ENCODE results near the gene ADORA1. TPM values are rescaled to one million over a fixed set of nuclear protein-coding genes. Genes with fewer than 3 reads are reported as not detected.

Gene ADORA1
- total and polyA plus RNA-seq, 2 donors (not counting 1 experiment from before 2014, with no cell fraction given): not detected

DNA sequence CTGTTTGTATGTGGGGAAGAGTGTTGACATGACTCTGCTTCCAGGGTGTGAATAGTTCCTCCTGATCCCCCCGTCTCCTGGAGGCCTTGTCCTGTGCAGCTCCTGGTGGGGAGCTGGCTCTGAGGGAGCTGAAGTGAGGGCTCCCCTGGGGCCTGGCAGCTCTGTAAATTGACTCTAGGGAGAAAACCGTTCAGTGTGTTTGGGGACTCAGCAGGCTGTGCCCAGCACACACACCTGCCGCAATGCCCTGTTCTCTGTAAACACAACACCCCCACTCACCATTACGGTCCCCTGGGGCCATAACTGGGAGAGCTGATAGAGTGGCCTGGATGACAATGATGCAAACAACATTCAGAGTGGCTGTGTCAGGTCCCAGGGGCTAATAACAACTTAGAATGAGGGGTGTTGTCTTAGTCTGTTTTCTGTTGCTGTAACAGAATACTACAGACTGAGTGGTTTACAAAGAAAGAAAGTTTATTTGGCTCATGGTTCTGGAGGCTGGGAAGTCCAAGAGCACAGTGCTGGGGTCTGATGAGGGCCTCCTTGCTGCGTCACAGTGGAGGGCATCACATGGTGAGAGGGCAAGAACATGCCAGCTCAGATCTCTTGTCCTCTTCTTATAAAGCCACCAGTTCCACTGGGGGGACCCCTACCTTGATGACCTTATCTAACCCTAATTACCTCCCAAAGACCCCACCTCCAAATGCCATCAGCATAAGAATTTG is 15.3 kb downstream of the ADORA1 start:
- H3K4me1 ChIP-seq (ENCODE audit: control insufficient read depth in 2 of 2, insufficient read depth in 2 of 2, low read length in 2 of 2): no peaks in the 10 kb centered on the region
- WGBS (ENCODE audit: insufficient coverage): 33% methylated on average over 3 of the region's 5 CpGs
- H3K36me3 ChIP-seq (replicated peaks in 1 of 2; ENCODE audit: control extremely low read depth in 1 of 2, control insufficient read depth in 1 of 2, extremely low read depth in 1 of 2, insufficient read depth in 2 of 2, low read length in 1 of 2): no peaks in the 10 kb centered on the region
- H3K27ac ChIP-seq (ENCODE audit: low read length in 2 of 2): no peak overlapping the region
- Mint-ChIP-seq H3K4me3 (no peak overlapping the region), H3K9me3 (ENCODE audit: insufficient read depth) (peaks cover 3% of the 10 kb centered on the region), H3K4me1 (no peaks in the 10 kb centered on the region), H3K27me3 (peaks cover 13% of the 10 kb centered on the region), H3K27ac (no peak overlapping the region)
- no peak for TF ChIP-seq EZH2 (IDR thresholded peaks at IDR 0.05; ENCODE audit: borderline replicate concordance, insufficient read depth, low read depth, low read length, poor library complexity, severe bottlenecking)
- TF ChIP-seq, protein P1, sequence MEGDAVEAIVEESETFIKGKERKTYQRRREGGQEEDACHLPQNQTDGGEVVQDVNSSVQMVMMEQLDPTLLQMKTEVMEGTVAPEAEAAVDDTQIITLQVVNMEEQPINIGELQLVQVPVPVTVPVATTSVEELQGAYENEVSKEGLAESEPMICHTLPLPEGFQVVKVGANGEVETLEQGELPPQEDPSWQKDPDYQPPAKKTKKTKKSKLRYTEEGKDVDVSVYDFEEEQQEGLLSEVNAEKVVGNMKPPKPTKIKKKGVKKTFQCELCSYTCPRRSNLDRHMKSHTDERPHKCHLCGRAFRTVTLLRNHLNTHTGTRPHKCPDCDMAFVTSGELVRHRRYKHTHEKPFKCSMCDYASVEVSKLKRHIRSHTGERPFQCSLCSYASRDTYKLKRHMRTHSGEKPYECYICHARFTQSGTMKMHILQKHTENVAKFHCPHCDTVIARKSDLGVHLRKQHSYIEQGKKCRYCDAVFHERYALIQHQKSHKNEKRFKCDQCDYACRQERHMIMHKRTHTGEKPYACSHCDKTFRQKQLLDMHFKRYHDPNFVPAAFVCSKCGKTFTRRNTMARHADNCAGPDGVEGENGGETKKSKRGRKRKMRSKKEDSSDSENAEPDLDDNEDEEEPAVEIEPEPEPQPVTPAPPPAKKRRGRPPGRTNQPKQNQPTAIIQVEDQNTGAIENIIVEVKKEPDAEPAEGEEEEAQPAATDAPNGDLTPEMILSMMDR (IDR thresholded peaks at IDR 0.05): no peak
- no peak overlapping the region for H3K4me2 ChIP-seq (replicated peaks; ENCODE audit: low read depth, low read length, poor library complexity, severe bottlenecking)
- intact Hi-C loops (cut with micrococcal nuclease): no loop called here
- no peak for DNase-seq
- H3K9me3 ChIP-seq (ENCODE audit: control extremely low read depth in 1 of 3, control insufficient read depth in 2 of 3, insufficient read depth in 1 of 3, low read length in 2 of 3): peaks cover 0 to 10% (median 0%) of the 10 kb centered on the region in 3 donors
- H3K79me2 ChIP-seq (ENCODE audit: control insufficient read depth, insufficient read depth, low read length): no peaks in the 10 kb centered on the region
- peaks cover 0 to 5% (median 0%) of the 10 kb centered on the region in 4 experiments for H3K27me3 ChIP-seq (replicated peaks in 1 of 4; ENCODE audit: control extremely low read depth in 1 of 4, control insufficient read depth in 3 of 4, insufficient read depth in 4 of 4, low read length in 3 of 4)
- ChIA-PET CTCF (no interaction called here), POLR2A (no interaction called here)
- no peak for ATAC-seq (ENCODE audit: low read depth)
- no peak overlapping the region for H3K4me3 ChIP-seq (ENCODE audit: control extremely low read depth in 1 of 5, extremely low read depth in 1 of 5, insufficient read depth in 1 of 5, low read depth in 2 of 5, low read length in 4 of 5)
- H3K9ac ChIP-seq (ENCODE audit: low read length): no peak overlapping the region
- H2AFZ ChIP-seq (ENCODE audit: insufficient read depth, low read depth, low read length, poor library complexity, severe bottlenecking): no peak overlapping the region
- H4K20me1 ChIP-seq (ENCODE audit: control insufficient read depth, insufficient read depth, low read length, poor library complexity, severe bottlenecking): no peaks in the 10 kb centered on the region

DNA sequence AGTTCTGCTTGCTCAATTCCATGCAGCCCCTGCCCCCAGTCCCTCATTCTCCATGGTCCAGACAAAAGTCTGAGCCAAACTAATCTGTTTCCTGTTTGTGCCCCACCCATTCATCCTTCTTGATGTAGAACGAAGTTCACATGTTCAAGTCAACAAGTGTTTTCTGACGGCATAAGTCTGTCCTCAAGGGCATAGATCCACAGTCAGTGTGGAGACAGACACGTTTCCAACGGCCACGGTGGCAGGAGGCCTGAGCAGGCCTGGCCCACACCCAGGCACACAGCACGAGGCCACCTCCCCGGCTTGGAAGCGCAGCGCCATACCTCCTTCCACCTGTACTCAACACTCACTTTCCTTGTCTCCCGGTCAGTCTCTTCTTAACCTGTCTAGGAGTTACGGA is 16.1 kb downstream of the ADORA1 start:
- H3K4me3 ChIP-seq (ENCODE audit: control extremely low read depth in 1 of 5, extremely low read depth in 1 of 5, insufficient read depth in 1 of 5, low read depth in 2 of 5, low read length in 4 of 5): no peak overlapping the region
- H3K4me1 ChIP-seq (ENCODE audit: control insufficient read depth in 2 of 2, insufficient read depth in 2 of 2, low read length in 2 of 2): no peaks in the 10 kb centered on the region
- Mint-ChIP-seq H3K4me3 (no peak overlapping the region), H3K27ac (no peak overlapping the region), H3K4me1 (no peaks in the 10 kb centered on the region), H3K9me3 (ENCODE audit: insufficient read depth) (peaks cover 3% of the 10 kb centered on the region), H3K27me3 (peaks cover 13% of the 10 kb centered on the region)
- H3K9me3 ChIP-seq (ENCODE audit: control extremely low read depth in 1 of 3, control insufficient read depth in 2 of 3, insufficient read depth in 1 of 3, low read length in 2 of 3): peaks cover 0 to 10% (median 0%) of the 10 kb centered on the region in 3 donors
- no peaks in the 10 kb centered on the region for H3K79me2 ChIP-seq (ENCODE audit: control insufficient read depth, insufficient read depth, low read length)
- WGBS (ENCODE audit: insufficient coverage): 90% methylated on average over 6 of the region's 11 CpGs
- POLR2A ChIA-PET: no interaction called here
- TF ChIP-seq, protein P1 (IDR thresholded peaks at IDR 0.05): no peak
- no peak for TF ChIP-seq EZH2 (IDR thresholded peaks at IDR 0.05; ENCODE audit: borderline replicate concordance, insufficient read depth, low read depth, low read length, poor library complexity, severe bottlenecking)
- H3K4me2 ChIP-seq (replicated peaks; ENCODE audit: low read depth, low read length, poor library complexity, severe bottlenecking): no peak overlapping the region
- intact Hi-C loops (cut with micrococcal nuclease): no loop called here
- H3K9ac ChIP-seq (ENCODE audit: low read length): no peak overlapping the region
- no peaks in the 10 kb centered on the region for H3K36me3 ChIP-seq (replicated peaks in 1 of 2; ENCODE audit: control extremely low read depth in 1 of 2, control insufficient read depth in 1 of 2, extremely low read depth in 1 of 2, insufficient read depth in 2 of 2, low read length in 1 of 2)
- H3K27me3 ChIP-seq (replicated peaks in 1 of 4; ENCODE audit: control extremely low read depth in 1 of 4, control insufficient read depth in 3 of 4, insufficient read depth in 4 of 4, low read length in 3 of 4): peaks cover 0 to 5% (median 0%) of the 10 kb centered on the region in 4 experiments
- H2AFZ ChIP-seq (ENCODE audit: insufficient read depth, low read depth, low read length, poor library complexity, severe bottlenecking): no peak overlapping the region
- CTCF ChIA-PET: no interaction called here
- H3K27ac ChIP-seq (ENCODE audit: low read length in 2 of 2): no peak overlapping the region
- H4K20me1 ChIP-seq (ENCODE audit: control insufficient read depth, insufficient read depth, low read length, poor library complexity, severe bottlenecking): no peaks in the 10 kb centered on the region
- DNase-seq (no peak), ATAC-seq (ENCODE audit: low read depth) (no peak)

All from B cell (primary cell).